Thyroid gland (tissue), 4 donors: ENCODE measurements around the gene ICAM4.

Source experiments
- CTCF ChIP-seq, 6 experiments: fragments of 200-600 bp in 3 of 6; fragments of 450-650 bp in 3 of 6; sonication (generic) in 3 of 6; IDR thresholded peaks; one replicate each; pipeline ENCODE4 v1.5.1; 2016 to 2019; ENCODE audit warnings: antibody characterized with exemption in 6 of 6, mild to moderate bottlenecking in 2 of 6, inconsistent platforms in 1 of 6, moderate library complexity in 1 of 6
- POLR2A ChIP-seq, 2 donors: fragments of 450-650 bp; IDR thresholded peaks; one replicate each; pipeline ENCODE4 v1.6.1; 2017; ENCODE audit warnings: antibody characterized with exemption in 2 of 2, mild to moderate bottlenecking in 2 of 2, moderate library complexity in 1 of 2

- peak in 1 of 6 experiments; percentile 20 for TF ChIP-seq CTCF (IDR thresholded peaks at IDR 0.05)
- peak in 1 of 2 donors; percentile 54 for TF ChIP-seq POLR2A (IDR thresholded peaks at IDR 0.05)
These were observed 34.7 kb upstream of the ICAM4 start, which contains the start of gene MRPL4 for GRCh38 chr19:10251792-10252694.
